Measurements from ENCODE around the gene TERB1. TPM values are rescaled to one million over a fixed set of nuclear protein-coding genes. Genes with fewer than 3 reads are reported as not detected.
"Not testable (repeated sequence)": the region's sequence is repeated elsewhere in the genome, so short reads cannot be mapped to it uniquely, and the experiment has no call there.

TERB1 gene
- total and polyA plus RNA-seq, 5 donors: 0.22 TPM; not detected in 4

DNA sequence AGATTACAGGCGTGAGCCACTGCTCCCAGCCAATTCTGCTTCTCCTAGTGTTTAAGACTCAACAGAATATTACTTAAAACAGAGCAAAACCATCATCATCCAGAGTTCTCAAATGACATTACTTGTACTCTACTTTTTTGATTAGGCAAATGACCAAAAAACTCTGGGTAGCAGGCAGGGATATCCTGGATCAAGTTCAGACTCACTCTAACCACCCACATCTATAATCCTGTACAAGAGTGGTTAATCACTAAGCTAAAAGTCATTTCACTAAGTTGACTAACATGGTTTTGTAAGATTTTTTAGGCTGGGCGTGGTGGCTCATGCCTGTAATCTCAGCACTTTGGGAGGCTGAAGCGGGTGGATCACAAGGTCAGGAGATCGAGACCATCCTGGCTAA lies 22.6 kb upstream of the TERB1 start:
- H3K27me3 ChIP-seq (ENCODE audit: control insufficient read depth, insufficient read depth): no peaks in the 10 kb centered on the region
- 93% methylated on average over 4 of the region's 4 CpGs for WGBS
- ATAC-seq: no peak
- DNase-seq: no peak
- no peaks in the 10 kb centered on the region for H3K9me3 ChIP-seq (ENCODE audit: control insufficient read depth, low read length)
- H3K27ac ChIP-seq (ENCODE audit: low read length): no peak overlapping the region
- H3K4me3 ChIP-seq (ENCODE audit: low read length): no peak overlapping the region
- H3K4me1 ChIP-seq (ENCODE audit: control insufficient read depth, insufficient read depth, low read length): no peaks in the 10 kb centered on the region
- intact Hi-C loops (cut with DNase I): no loop called here

GRCh38 chr16:66814734-66815133 lies 13.3 kb upstream of the TERB1 start:
- ATAC-seq: no peak

GRCh38 chr16:66811043-66811442 lies 9.7 kb upstream of the TERB1 start:
- intact Hi-C loops (cut with DNase I): no loop called here
- WGBS: 96% methylated on average over 7 of the region's 7 CpGs

More at GRCh38 chr16:66814734-66815133, 13.3 kb upstream of the TERB1 start:
- no peak overlapping the region for H3K27ac ChIP-seq (ENCODE audit: low read length)
- H3K4me3 ChIP-seq (ENCODE audit: low read length): no peak overlapping the region
- no peaks in the 10 kb centered on the region for H3K4me1 ChIP-seq (ENCODE audit: control insufficient read depth, insufficient read depth, low read length)
- intact Hi-C loops (cut with DNase I): no loop called here
- no peak for DNase-seq
- no peaks in the 10 kb centered on the region for H3K27me3 ChIP-seq (ENCODE audit: control insufficient read depth, insufficient read depth)
- H3K9me3 ChIP-seq (ENCODE audit: control insufficient read depth, low read length): no peaks in the 10 kb centered on the region
- WGBS: 95% methylated on average over 2 of the region's 2 CpGs

GRCh38 chr16:66810391-66810790 lies 9.0 kb upstream of the TERB1 start:
- intact Hi-C loops (cut with DNase I): no loop called here
- ATAC-seq (peak in 1 of 2 donors; percentile 40), DNase-seq (no peak)
- Histone ChIP-seq H3K27me3 (ENCODE audit: control insufficient read depth, insufficient read depth) (no peaks in the 10 kb centered on the region), H3K4me3 (ENCODE audit: low read length) (no peak overlapping the region), H3K9me3 (ENCODE audit: control insufficient read depth, low read length) (no peaks in the 10 kb centered on the region), H3K4me1 (ENCODE audit: control insufficient read depth, insufficient read depth, low read length) (no peaks in the 10 kb centered on the region), H3K27ac (ENCODE audit: low read length) (no peak overlapping the region)
- 80% methylated on average over 4 of the region's 4 CpGs for WGBS

More at GRCh38 chr16:66811043-66811442, 9.7 kb upstream of the TERB1 start:
- H3K4me3 ChIP-seq (ENCODE audit: low read length): no peak overlapping the region
- no peaks in the 10 kb centered on the region for H3K9me3 ChIP-seq (ENCODE audit: control insufficient read depth, low read length)
- no peaks in the 10 kb centered on the region for H3K27me3 ChIP-seq (ENCODE audit: control insufficient read depth, insufficient read depth)
- no peak for DNase-seq
- H3K27ac ChIP-seq (ENCODE audit: low read length): no peak overlapping the region
- ATAC-seq: no peak
- H3K4me1 ChIP-seq (ENCODE audit: control insufficient read depth, insufficient read depth, low read length): no peaks in the 10 kb centered on the region

- Histone ChIP-seq H3K4me1 (ENCODE audit: control insufficient read depth, insufficient read depth, low read length) (no peaks in the 10 kb centered on the region), H3K9me3 (ENCODE audit: control insufficient read depth, low read length) (no peaks in the 10 kb centered on the region), H3K27ac (ENCODE audit: low read length) (no peak overlapping the region), H3K27me3 (ENCODE audit: control insufficient read depth, insufficient read depth) (no peaks in the 10 kb centered on the region), H3K4me3 (ENCODE audit: low read length) (no peak overlapping the region)
- whole genome bisulfite sequencing: 94% methylated on average over 4 of the region's 4 CpGs
- ATAC-seq (no peak), DNase-seq (no peak)
- intact Hi-C loops (cut with DNase I): no loop called here
Observed at GRCh38 chr16:66809765-66810164, 8.4 kb upstream of the TERB1 start.

DNA sequence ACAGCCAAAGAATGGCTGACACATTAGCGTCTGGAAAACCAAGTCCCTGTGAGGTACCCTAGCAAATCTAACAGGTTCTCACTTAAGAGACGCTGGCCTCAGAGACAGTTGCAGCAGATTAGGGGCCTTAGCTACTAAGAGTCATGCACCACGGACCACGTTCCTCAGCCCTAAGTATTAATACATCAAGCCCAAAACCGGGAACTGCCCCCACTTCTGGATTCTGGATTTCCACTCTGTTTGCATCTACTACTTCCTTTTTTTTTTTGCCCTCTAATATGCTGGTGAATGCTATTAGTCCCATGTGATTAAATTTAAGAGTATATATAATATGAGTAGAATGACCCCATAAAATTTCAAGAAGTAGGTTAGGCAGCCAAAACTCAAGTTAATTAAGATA lies 775 bp upstream of the TERB1 start:
- no peak overlapping the region for H3K27ac ChIP-seq (ENCODE audit: low read length)
- ATAC-seq: no peak
- H3K27me3 ChIP-seq (ENCODE audit: control insufficient read depth, insufficient read depth): no peaks in the 10 kb centered on the region
- 85% methylated on average over 5 of the region's 5 CpGs for WGBS
- H3K4me1 ChIP-seq (ENCODE audit: control insufficient read depth, insufficient read depth, low read length): no peaks in the 10 kb centered on the region
- intact Hi-C loops (cut with DNase I): no loop called here
- no peak overlapping the region for H3K4me3 ChIP-seq (ENCODE audit: low read length)
- H3K9me3 ChIP-seq (ENCODE audit: control insufficient read depth, low read length): no peaks in the 10 kb centered on the region
- no peak for DNase-seq

- DNase-seq (peak in 1 of 3 donors; percentile 40), ATAC-seq (peak; percentile 23 to 24)
- H3K27ac ChIP-seq (ENCODE audit: low read length): no peak overlapping the region
- H3K4me3 ChIP-seq (ENCODE audit: low read length): no peak overlapping the region
- intact Hi-C loops (cut with DNase I): no loop called here
- WGBS: 92% methylated on average over 19 of the region's 19 CpGs
- H3K4me1 ChIP-seq (ENCODE audit: control insufficient read depth, insufficient read depth, low read length): no peaks in the 10 kb centered on the region
- H3K27me3 ChIP-seq (ENCODE audit: control insufficient read depth, insufficient read depth): no peaks in the 10 kb centered on the region
- H3K9me3 ChIP-seq (ENCODE audit: control insufficient read depth, low read length): no peaks in the 10 kb centered on the region
Observed at GRCh38 chr16:66800856-66801255, 528 bp downstream of the TERB1 start.

DNA sequence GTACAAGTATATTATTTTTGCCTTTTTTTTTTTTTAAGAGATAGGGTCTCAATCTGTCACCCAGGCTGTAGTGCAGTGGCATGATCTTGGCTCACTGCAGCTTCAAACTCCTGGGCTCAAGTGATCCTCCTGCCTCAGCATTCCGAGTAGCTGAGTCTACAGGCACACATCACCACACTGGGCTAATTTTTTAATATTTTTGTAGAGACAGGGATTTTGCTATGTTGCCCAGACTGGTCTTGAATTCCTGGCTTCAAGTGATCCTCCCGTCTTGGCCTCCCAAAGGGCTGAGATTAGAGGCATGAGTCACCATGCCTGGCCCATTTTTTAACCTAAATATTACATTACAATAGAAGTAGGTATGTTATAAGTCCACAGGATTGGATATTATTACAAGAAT lies 3.2 kb downstream of the TERB1 start:
- Histone ChIP-seq H3K4me1 (ENCODE audit: control insufficient read depth, insufficient read depth, low read length) (no peaks in the 10 kb centered on the region), H3K9me3 (ENCODE audit: control insufficient read depth, low read length) (no peaks in the 10 kb centered on the region), H3K4me3 (ENCODE audit: low read length) (no peak overlapping the region), H3K27me3 (ENCODE audit: control insufficient read depth, insufficient read depth) (no peaks in the 10 kb centered on the region), H3K27ac (ENCODE audit: low read length) (no peak overlapping the region)
- intact Hi-C loops (cut with DNase I): no loop called here
- 76% methylated on average over 2 of the region's 2 CpGs for WGBS
- ATAC-seq (no peak), DNase-seq (no peak)

DNA sequence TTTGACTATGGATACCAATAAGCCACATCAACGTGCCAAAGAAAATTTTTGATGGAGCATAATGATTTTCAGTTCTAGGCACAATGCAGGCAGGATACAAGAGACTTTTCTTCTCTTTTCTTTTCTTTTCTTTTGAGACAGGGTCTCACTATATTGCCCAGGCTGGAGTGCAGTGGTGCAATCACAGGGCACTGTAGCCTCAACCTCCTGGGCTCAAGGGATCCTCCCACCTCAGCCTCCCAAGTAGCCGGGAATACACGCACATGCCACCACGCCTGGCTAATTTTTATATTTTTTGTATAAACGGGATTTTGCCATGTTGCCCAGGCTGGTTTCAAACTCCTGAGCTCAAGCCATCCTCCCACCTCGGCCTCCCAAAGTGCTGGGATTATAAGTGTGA lies 7.4 kb downstream of the TERB1 start:
- H3K27ac ChIP-seq (ENCODE audit: low read length); H3K4me1 ChIP-seq (ENCODE audit: control insufficient read depth, insufficient read depth, low read length); ATAC-seq; H3K27me3 ChIP-seq (ENCODE audit: control insufficient read depth, insufficient read depth); intact Hi-C loops (cut with DNase I); H3K9me3 ChIP-seq (ENCODE audit: control insufficient read depth, low read length); H3K4me3 ChIP-seq (ENCODE audit: low read length); DNase-seq: not testable (repeated sequence)
- WGBS: 91% methylated on average over 6 of the region's 6 CpGs

GRCh38 chr16:66790130-66790733 lies 11.2 kb downstream of the TERB1 start:
- Histone ChIP-seq H3K27ac (ENCODE audit: low read length) (no peak overlapping the region), H3K4me3 (ENCODE audit: low read length) (no peak overlapping the region), H3K4me1 (ENCODE audit: control insufficient read depth, insufficient read depth, low read length) (no peaks in the 10 kb centered on the region), H3K27me3 (ENCODE audit: control insufficient read depth, insufficient read depth) (no peaks in the 10 kb centered on the region), H3K9me3 (ENCODE audit: control insufficient read depth, low read length) (no peaks in the 10 kb centered on the region)
- ATAC-seq (no peak), DNase-seq (no peak)
- intact Hi-C loops (cut with DNase I): no loop called here
- WGBS: 54% methylated on average over 3 of the region's 3 CpGs

DNA sequence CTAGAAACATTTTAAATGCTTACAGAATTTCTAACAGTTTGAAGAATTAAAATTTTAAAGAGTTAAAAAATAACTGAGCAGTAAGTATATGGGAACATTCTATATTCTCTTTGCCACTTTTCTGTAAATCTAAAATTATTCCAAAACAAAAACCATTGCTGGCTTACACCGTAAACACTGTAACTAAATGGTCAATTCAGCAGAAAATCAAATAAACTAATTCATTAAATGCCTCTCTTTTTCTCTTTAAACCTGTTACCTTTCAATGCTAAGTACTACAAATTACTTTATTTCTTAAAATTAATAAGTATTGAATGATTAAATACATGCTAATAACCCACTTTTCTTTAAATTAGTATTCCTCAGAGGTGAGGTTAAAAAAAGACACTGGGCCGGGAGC lies 14.0 kb downstream of the TERB1 start:
- no peaks in the 10 kb centered on the region for H3K9me3 ChIP-seq (ENCODE audit: control insufficient read depth, low read length)
- no peak overlapping the region for H3K27ac ChIP-seq (ENCODE audit: low read length)
- ATAC-seq (no peak), DNase-seq (no peak)
- 74% methylated on average over 2 of the region's 2 CpGs for WGBS
- intact Hi-C loops (cut with DNase I): no loop called here
- no peaks in the 10 kb centered on the region for H3K4me1 ChIP-seq (ENCODE audit: control insufficient read depth, insufficient read depth, low read length)
- H3K4me3 ChIP-seq (ENCODE audit: low read length): no peak overlapping the region
- no peaks in the 10 kb centered on the region for H3K27me3 ChIP-seq (ENCODE audit: control insufficient read depth, insufficient read depth)

DNA sequence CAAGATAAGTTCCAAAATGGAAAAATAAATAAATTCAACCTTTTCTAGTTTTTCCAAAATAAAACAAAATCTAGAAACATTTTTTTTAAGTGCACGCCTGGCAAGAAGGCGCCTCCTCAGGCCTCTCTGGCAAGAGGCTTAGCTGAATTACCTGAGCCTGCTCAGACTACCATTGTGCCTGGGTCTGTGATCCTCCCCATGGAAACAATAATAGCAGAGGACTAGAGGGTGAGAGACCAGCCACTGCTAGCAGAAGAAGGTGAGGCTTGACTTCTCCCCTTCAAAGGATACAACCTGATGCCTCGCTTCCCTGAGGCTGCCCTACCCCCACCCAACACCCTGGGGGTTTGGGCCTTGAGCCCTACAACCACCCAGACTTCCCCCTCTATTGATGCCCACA lies 14.8 kb downstream of the TERB1 start:
- 97% methylated on average over 3 of the region's 3 CpGs for WGBS

More for the DNA sequence above, 14.8 kb downstream of the TERB1 start:
- H3K27me3 ChIP-seq (ENCODE audit: control insufficient read depth, insufficient read depth): no peaks in the 10 kb centered on the region
- H3K4me3 ChIP-seq (ENCODE audit: low read length): no peak overlapping the region
- H3K9me3 ChIP-seq (ENCODE audit: control insufficient read depth, low read length): no peaks in the 10 kb centered on the region
- DNase-seq: no peak
- no peaks in the 10 kb centered on the region for H3K4me1 ChIP-seq (ENCODE audit: control insufficient read depth, insufficient read depth, low read length)
- H3K27ac ChIP-seq (ENCODE audit: low read length): no peak overlapping the region
- no peak for ATAC-seq
- intact Hi-C loops (cut with DNase I): no loop called here
